Amniotic stem cell (primary cell): ENCODE results near the gene SCN1B.
"Not testable (repeated sequence)": the region's sequence is repeated elsewhere in the genome, so short reads cannot be mapped to it uniquely, and the experiment has no call there.

ENCODE experiments used
- DNase-seq: peaks from one replicate; lab custom pipeline; 2025; lab: John Stamatoyannopoulos, UW

Gene SCN1B

DNA sequence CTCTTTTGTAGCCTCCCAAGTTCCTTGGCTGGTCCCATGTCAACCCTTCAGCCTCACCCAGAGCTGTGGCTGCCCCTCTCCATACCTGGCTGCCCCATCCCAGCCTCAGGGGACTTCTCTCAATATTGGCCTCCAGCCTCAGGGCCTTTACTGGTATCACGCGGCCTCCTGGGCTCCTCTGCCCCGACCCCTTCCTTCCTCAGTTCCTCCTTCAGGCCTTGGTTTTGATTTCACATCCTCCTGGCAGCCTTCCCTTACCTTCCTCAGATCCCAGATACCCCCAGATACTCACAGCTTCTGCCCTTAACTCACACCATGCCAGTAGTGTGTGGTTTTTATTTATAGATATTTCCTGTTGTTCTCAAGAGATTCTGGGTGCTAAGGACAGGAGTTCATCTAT is 12.8 kb upstream of the SCN1B start:
- no peak for DNase-seq

DNA sequence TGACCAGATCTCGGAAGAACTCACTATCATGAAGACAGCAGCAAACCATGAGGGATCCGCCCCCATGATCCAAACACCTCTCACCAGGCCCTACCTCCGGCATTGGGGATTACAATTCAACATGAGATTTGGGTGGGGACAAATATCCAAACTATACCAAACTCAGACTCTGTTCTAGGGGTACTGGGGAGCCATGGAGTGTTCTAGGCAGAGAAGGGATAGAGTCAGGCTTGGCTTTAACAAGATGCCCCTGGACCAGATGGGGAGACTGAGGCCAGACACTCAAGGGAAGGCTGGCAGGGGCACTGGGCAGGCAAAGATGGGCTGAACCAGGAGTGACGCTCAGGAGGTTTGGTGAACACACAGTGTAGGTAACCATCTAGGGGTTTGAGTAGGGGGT is 11.9 kb upstream of the SCN1B start:
- no peak for DNase-seq

DNA sequence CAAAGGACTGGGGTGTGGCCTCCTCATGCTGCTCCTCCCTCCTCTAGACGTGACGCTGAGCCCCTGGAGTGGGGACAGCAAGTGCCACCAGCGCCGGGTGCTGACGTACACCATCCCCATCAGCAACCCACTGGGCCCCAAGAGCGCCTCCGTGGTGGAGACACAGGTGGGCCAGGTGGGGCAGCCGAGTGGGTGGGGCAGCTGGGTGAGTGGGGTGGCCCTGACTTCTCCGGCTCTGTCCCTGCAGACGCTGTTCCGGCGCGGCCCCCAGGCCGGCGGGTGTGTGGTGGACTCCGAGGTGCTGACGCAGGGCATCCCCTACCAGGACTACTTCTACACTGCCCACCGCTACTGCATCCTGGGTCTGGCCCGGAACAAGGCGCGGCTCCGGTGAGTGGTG is 11.1 kb upstream of the SCN1B start:
- no peak for DNase-seq

DNA sequence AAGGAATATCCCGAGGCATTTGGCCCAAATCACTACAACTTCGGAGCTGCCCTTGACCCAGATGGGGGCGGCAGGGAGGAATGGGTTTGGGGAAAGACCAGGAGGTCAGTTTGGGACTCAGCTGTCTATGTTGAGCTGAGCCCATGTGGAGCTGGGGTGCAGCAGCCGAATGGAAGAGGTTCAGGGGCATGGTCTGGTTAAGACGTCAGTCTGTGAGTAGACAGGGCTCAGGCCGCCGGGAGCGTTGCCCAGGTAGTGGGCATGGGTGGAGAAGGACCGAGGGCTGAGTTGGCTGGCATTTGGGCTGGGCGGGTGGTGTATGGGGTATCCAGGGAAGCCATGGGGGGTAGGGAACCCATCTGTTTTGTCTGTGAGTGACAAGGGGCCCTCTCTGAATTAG is 9.3 kb upstream of the SCN1B start:
- no peak for DNase-seq

DNA sequence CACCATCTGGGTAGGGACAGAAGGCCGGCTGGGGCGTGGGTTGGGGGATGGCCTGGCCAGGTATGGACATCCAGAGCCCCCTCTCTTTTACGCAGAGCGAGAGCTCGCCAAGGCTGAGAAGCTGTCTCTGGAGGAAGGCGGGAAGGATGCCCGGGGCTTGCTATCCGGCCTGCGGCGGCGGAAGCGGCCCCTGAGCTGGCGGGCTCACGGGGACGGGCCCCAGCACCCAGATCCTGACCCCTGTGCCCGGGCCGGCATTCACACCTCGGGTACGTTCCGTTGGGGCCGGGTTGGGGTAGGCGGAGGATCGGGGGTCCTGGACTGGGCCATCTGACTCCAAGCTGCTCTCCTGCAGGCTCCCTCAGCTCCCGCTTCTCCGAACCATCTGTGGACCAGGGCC is 8.7 kb upstream of the SCN1B start:
- DNase-seq, result no peak

DNA sequence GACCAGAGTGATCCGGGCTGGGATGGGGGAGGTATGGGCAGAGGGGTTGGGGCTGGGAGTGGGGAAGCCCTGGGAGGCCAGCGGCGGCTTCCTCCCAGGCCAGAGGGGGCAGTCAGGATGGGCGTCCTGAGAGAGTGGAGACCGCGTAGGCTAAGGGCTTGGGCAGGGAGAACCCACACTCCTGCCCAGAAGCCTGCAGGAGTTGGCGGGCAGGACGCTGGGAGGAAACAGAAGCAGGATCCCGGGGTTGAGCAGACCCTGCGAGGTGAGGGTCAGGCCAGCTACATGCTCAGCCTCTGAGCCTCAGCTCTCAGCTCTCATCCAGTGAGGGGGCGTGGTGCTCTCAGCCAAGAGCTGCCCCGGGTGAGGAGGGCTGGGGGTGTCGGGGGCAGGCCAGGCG is 7.8 kb upstream of the SCN1B start:
- no peak for DNase-seq

DNA sequence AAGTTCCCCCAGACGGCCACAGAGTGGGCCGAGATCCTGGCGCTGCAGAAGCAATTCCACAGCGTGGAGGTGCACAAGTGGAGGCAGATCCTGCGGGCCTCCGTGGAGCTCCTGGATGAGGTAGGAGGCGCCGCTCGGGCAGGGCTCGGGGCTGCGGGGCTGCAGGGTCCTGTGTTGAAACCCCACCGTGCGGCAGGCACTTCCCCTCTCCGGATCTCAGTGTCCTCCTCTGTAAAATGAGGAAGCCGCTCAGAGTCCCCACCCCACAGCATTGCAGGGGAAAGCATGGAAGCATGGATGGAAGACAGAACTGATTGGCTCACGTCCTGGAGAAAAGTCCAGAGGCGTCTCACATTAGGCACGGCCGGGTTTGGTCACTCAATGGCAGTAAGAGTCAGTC is 6.8 kb upstream of the SCN1B start:
- no peak for DNase-seq

DNA sequence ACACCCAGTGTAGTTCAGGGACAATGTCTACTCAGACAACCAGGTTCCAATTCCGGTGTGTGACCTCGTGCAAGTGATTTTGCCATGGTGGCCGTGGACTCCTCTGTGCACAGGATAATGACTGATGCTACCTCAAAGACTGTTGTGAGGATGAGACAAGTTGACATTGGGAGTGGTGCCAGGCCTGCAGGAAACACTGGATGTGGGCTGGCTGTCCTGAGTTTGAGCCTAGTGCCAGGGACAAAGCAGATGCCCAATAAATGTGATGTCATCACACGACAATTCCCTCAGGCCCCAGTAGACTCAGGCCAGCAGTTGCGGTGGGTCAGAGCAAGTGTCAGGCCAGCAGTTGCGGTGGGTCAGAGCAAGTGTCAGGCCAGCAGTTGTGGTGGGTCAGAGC is 6.2 kb upstream of the SCN1B start:
- no peak for DNase-seq

DNA sequence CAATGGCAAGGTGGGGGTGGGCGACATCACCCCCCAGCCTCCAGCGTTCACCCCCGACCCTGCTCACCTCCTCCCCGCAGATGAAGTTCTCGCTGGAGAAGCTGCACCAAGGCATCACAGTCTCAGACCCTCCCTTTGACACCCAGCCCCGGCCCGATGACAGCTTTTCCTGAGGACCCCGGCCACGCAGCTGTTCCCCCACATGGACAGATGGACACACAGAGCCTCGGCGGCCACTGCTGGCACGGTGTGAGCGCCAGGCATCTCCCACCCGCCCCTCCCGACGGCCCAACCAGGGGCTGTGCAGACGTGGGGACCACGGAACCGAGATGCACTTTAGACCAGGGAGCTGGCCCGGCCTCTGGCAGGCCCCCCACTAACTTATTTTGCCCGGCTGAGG is 4.3 kb upstream of the SCN1B start:
- DNase-seq, result no peak

DNA sequence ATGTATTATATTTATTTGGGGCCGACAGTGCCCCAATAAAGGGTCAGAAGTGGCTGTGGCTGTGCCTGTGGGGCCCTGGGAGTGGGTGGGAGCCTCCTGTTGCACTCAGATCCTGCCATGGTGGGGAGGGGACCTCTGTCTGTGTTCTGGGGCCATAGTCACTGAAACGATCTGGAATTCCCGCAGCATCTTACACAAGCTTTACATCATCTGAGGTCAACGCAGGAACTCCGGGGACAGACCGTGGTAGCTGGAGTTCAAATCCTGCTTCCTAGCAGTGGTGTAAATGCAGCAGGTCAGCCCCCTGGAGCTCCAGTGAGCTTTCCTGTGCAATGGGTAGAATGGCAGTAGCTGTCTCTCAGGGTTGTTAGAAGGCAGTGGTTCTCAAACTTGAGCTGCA is 3.9 kb upstream of the SCN1B start:
- no peak for DNase-seq

DNA sequence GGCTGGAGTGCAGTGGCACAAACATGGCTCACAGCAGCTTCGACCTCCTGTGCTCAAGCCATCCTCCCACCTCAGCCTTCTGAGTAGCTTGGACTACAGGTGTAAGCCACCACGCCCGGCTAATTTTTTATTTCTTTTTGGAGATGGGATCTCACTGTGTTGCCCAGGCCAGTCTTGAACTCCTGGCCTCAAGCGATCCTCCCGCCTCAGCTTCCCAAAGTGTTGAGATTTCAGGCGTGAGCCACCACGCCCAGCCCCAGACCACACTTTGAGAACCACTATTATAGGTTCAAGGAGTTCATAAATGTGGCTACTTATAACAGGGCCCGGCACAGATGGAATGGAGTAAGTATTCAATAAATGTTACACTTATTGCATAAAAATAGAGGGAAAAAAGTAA is 3.3 kb upstream of the SCN1B start:
- no peak for DNase-seq

DNA sequence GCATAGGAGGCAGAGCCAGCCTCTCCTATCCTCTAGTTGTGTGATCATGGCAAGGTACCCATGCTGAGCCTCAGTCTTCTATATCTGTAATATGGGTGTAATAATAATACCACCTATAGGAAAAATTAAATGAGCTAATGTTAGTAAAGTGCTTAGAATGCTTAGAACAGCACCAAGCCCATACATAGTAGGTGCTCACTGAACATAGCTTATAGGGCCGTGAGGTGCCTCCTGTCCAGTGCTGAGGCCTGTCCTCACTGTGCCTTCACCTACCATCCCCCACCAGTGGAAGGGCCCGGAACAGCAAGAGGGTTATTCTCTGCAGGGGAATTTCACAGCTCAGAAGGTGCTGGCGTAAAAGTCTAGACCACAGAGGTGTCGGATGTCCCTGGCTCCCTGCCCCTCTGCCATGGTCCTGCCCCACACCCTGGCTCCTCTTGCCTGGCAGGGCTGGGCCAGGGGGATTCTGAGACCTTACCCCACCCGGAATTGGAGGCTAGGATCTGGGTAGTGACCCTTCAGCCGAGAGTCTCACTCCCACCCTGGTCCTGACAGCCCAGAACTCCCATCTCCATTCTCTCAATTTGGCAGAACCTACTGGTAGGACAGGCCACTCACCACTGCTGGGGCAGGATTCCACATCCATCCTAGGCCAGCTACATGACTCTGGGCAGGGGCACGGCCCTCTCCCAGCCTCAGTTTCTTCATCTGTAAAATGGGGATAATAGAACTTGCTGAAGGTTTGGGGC is 2.2 kb upstream of the SCN1B start:
- no peak for DNase-seq

DNA sequence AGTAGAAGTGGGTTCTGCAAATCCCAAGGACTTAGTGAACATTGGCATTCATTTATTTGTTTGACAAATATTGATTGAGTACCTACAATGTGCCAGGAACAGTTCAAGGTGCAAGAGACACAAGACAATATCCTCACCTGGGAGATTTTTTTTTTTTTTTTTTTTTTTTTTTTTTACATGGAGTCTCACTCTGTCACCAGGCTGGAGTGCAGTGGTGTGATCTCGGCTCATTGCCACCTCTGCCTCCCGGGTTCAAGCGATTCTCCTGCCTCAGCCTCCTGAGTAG is 1.7 kb upstream of the SCN1B start:
- not testable (repeated sequence) for DNase-seq

DNA sequence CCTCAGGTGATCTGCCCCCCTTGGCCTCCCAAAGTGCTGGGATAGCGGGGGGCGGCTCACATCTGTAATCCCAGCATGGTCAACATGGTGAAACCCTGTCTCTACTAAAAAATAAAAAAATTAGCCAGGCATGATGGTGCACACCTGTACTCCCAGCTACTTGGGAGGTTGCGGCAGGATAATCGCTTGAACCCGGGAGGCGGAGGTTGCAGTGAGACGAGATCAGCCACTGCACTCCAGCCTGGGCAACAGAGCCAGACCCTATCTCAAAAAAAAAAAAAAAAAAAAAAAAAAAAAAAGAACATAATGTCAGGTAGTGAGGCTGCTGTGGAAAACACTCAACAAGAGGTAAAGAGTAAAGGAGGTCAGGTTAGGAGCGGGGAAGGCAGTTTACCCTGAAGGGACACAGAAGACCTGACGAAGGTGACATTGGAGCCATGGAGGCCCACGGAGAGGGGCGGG is 964 bp upstream of the SCN1B start:
- DNase-seq, result not testable (repeated sequence)

DNA sequence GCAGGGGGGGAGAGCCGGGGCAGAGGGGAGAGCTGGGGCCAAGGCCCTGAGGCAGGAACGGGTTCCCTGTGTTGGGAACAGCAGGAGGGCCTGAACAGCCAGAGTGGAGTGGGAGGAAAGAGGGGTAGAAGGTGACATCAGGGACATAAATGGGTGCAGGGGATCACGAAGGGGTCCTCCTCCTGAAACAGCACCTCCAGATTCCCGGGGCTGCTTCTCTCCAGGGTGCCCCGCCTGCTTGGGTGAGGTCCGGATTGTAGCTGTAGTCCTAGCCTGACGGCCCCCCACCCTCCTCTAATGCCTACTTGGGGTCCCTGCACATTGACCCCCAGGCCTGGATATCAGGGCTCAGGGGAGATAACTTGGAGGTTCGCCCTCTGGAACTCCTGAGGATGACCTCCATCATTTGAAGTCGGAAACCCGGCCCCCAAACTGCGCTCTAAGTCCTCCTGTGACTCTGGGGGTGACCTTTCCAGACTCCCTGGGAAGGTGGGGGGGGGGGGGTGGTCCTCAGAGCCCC is 473 bp upstream of the SCN1B start:
- no peak for DNase-seq

DNA sequence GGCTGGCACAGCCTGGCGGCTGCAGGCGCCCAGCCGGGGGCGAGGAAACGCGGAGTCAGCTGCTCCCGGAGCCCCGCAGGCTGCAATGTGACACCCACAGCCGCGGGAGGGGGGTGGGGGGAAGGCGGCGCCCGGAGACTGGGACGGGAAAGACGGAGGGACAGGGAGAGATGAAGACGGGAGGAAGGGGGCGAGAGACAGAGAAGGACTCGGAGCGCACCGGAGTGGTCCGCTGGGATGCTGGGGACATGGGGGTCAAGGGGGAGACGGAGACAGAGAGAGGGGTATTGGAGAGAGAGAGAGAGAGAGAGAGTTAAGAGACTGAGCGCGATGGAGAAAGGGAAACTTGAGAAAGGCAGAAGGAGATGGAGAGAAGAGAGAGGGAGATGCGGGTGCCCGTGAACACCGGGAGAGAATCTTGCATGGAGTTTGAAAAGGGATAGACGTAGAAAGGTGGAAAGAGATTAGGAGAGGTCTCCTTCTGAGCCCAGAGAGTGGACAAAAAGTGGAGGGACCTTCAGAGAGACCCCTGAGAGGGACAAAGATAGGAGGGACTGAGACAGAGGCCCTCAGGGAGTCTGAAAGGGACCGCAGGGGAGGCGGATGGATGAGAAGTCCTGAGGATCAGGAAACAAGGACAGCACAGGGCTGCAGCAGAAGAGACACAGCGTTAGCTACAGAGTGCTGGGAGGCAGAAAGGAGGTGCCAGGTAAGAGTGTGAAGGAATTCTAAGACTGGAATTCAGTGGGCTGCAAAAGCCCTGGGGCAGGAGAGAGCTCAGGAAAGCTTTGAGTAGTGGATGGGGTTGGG is 1.0 kb downstream of the SCN1B start:
- peak; percentile 12 for DNase-seq

DNA sequence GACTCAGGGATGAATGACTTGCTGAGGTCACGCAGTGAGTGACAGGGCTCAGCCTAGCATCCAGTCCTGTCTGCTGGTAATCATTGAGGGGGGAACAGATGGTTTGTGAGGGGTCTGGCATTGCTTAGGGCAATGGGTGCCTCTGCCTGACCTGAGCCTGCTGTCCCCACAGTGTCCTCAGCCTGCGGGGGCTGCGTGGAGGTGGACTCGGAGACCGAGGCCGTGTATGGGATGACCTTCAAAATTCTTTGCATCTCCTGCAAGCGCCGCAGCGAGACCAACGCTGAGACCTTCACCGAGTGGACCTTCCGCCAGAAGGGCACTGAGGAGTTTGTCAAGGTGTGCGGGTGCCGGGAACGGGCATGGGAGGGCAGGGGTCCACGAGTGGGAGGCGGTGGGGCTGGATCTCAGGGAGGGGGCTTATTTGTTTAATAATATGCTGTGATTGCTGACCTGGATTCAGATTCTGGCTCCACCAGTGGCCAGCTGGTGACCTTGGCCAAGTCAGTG is 2.1 kb downstream of the SCN1B start:
- no peak for DNase-seq

DNA sequence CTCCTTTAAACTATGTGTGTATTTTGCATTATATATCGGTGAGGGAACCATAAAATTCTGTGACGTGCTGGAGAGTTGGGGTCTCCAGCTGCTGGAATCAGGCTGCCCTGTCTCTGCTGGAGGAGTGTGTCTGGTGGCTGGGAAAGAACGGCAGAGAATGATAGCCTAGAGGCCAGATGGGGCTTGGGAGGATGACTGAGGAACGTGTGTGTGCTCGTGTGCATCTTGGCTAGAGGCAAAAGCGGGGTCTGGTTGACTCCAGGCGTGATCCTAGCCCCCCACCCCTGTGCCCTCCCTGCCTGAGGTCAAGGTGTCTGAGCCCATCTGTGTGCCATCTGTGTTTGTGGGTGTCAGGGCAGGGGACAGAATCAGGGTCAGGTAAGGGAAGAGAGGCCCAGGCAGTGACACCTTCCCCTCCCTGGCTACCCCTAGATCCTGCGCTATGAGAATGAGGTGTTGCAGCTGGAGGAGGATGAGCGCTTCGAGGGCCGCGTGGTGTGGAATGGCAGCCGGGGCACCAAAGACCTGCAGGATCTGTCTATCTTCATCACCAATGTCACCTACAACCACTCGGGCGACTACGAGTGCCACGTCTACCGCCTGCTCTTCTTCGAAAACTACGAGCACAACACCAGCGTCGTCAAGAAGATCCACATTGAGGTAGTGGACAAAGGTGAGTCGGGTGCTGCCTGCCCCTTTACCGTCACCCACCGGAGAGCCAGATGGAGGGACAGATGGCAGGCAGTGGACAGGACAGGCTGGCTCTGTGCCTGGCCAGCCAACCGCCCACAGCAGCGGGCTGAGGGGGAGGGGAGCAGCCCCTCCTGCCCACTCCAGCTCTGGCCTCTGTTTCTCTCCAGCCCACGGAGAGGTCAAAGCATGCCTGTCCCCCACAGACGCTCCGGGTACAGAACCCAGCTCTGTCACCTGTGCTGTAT is 3.1 kb downstream of the SCN1B start:
- no peak for DNase-seq

DNA sequence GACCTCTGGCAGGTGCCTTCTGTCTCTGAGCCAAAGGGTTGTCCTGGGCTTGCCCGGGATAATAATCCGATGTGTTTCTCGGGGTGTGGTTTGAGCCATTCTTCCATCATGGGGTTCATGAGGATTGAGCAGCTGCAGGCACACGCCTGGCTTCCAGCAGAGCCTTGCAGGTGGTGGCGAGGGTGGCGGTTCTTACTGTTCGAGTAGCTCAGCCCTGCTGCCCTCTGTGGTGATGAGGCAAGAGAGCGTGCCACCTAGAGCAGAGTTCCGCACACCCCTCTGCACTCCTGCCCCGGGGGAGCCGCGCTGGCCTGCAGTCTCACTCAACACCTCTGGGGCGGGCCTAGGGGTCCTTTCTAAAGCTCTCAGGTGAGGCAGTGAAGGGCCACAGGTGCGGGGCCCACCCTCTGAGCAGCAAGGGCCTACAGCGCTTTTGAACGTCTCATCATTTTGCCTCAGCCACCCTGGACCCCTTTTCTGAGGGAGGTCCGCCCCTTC is 3.8 kb downstream of the SCN1B start:
- no peak for DNase-seq

DNA sequence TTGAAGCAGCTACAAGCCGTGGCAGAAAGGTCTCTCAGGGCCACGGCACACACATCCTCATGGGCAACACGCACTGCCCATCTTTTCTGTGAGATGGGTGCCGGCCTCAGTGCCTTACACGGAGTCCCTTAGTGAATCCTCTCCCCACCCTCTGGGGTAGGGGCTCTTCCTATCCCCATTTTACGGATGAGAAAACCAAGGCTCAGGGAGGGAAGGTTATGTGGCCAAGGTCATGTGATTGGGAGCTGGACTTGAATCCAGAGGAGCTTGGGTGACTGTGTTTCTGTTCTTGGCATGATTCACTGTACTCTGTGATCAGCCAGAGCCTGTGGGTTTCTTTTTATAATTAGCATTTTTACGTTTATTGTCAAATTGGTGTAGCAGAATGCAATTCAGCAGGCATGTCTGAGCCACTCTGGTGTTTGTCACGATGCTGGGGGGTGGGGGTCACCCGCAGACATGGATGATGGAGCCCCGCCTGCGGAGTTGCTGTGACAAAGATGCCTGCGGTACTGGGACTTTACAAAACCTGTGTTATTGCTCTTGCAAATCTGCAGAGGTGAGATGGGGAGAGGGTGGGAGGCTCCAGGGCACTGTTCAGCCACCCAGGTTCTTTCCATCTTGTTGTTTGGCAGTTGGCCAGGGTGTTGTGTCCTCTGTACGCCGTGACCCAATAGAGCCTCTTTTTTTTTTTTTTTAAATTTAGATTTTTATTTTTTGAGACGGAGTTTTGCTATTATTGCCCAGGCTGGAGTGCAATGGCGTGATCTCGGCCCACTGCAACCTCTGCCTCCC is 4.5 kb downstream of the SCN1B start:
- DNase-seq, result no peak
